Muscle of arm (tissue), 12 donors: ENCODE measurements around the gene RGS12. TPM values are rescaled to one million over a fixed set of nuclear protein-coding genes. Genes with fewer than 3 reads are reported as not detected.

Experiments
- DNase-seq: peaks from one replicate; pipeline ENCODE4 v3.0.0-alpha.2; 2013
- polyA plus RNA-seq, 12 donors: library from polyadenylated mRNA; unstranded; fragments of 120-200 nt; gene quantifications; one replicate each; pipeline ENCODE4 v1.2.1, GENCODE V29; 2013; ENCODE audit not compliant: insufficient read length in 12 of 12

Gene RGS12
- polyA plus RNA-seq, 12 donors = 23.2 to 50.7 (median 32.0) TPM; not detected in 1

- no peak for DNase-seq
Observed at GRCh38 chr4:3324093-3324815, 31.4 kb downstream of the RGS12 start.

GRCh38 chr4:3328814-3329663, 36.2 kb downstream of the RGS12 start:
- no peak for DNase-seq

- no peak for DNase-seq
Observed at GRCh38 chr4:3329887-3330286, 37.1 kb downstream of the RGS12 start.

- DNase-seq = no peak
Observed at GRCh38 chr4:3330707-3331106, 37.9 kb downstream of the RGS12 start.

- DNase-seq = no peak
Observed at GRCh38 chr4:3331511-3332394, 38.9 kb downstream of the RGS12 start.

GRCh38 chr4:3332498-3332897, 39.7 kb downstream of the RGS12 start:
- DNase-seq = no peak

- no peak for DNase-seq
Observed at GRCh38 chr4:3334316-3334715, 41.5 kb downstream of the RGS12 start.

GRCh38 chr4:3335385-3335784, 42.6 kb downstream of the RGS12 start:
- no peak for DNase-seq

- DNase-seq = no peak
Observed at GRCh38 chr4:3335982-3336381, 43.2 kb downstream of the RGS12 start.

- no peak for DNase-seq
Observed at GRCh38 chr4:3336382-3337356, 43.8 kb downstream of the RGS12 start.

GRCh38 chr4:3337357-3337732, 44.5 kb downstream of the RGS12 start:
- no peak for DNase-seq

- no peak for DNase-seq
Observed at GRCh38 chr4:3337811-3338210, 45.0 kb downstream of the RGS12 start.

- no peak for DNase-seq
Observed at GRCh38 chr4:3338321-3338838, 45.6 kb downstream of the RGS12 start.

- DNase-seq = no peak
Observed at GRCh38 chr4:3338976-3339531, 46.2 kb downstream of the RGS12 start.

GRCh38 chr4:3339577-3339976, 46.8 kb downstream of the RGS12 start:
- DNase-seq = no peak

- no peak for DNase-seq
Observed at GRCh38 chr4:3340038-3340699, 47.3 kb downstream of the RGS12 start.

- DNase-seq = no peak
Observed at GRCh38 chr4:3340700-3341083, 47.9 kb downstream of the RGS12 start.

GRCh38 chr4:3341760-3342159, 48.9 kb downstream of the RGS12 start:
- no peak for DNase-seq

- DNase-seq = no peak
Observed at GRCh38 chr4:3342182-3342854, 49.5 kb downstream of the RGS12 start.
